ENCODE measurements around the gene ADAMTS4. TPM values are rescaled to one million over a fixed set of nuclear protein-coding genes. Genes with fewer than 3 reads are reported as not detected.

Gene ADAMTS4
- total and polyA plus RNA-seq, 9 of the 15 experiments (the other 6 are each of a cell fraction or from before 2014, with no cell fraction given), result 0.07 to 3.7 (median 0.41) TPM

DNA sequence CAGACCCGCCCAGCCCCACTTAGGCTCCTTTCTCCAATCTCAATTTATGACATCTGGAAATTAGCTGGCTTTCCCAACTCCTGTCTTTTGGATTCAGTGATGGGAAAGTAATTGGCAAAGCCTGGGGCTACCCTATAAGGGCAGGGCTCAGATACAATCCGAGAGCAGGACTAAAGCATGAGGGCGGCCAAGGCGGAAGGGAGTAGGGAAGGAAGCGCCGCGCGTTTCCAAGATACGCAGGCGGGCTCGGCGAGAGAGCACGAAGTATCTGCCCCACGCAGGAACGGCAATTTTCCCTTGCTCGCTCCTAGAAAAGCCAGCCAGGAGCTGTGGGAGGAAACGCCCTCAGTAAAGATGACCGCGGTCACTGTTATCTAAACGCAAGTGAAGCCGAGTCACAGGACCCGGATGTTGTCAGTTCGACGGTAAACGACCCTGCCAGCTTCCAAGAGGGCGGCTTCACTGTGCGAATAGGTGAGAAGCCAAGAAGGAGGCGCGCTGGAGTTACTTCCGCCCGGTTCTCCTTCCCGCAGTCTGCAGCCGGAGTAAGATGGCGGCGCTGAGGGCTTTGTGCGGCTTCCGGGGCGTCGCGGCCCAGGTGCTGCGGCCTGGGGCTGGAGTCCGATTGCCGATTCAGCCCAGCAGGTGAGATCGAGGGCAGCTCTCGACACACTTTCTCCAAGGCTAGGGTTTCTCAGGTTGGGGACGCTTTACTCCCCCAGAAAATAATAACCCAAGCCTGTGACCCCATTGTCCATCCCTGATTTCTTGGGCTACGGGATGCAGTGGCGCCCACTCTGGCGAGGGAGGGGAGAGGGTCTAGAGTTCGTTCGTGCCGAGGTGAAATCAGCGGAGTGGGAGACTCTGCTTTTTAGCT lies 3.2 kb upstream of the ADAMTS4 start, which contains the start of gene NDUFS2 (continued):
- TF ChIP-seq SP1 (CRISPR knock-in tag; IDR thresholded peaks at IDR 0.05) (peak; percentile 65), TARDBP (IDR thresholded peaks at IDR 0.05) (peak; percentile 23; the same call in 1 of the 2 replicates), ZNF24 (IDR thresholded peaks at IDR 0.05) (peak; percentile 19; the same call in 1 of the 2 replicates), SETDB1 (IDR thresholded peaks at IDR 0.05; ENCODE audit: low read length) (peak; percentile 56), ZNF431 (CRISPR knock-in tag; IDR thresholded peaks at IDR 0.05) (no peak), ZNF232 (CRISPR knock-in tag; IDR thresholded peaks at IDR 0.05) (no peak), TCF7 (IDR thresholded peaks at IDR 0.05; ENCODE audit: borderline replicate concordance) (0 out of 2 replicates have a peak, but pooled peaks have one; percentile 26), TAF9B (IDR thresholded peaks at IDR 0.05; ENCODE audit: partially characterized antibody) (peak; percentile 98), ZNF134 (CRISPR knock-in tag; conservative IDR thresholded peaks at IDR 0.05) (peak; percentile 45; the same call in 1 of the 2 replicates), EP300 (IDR thresholded peaks at IDR 0.05; ENCODE audit: low read length) (no peak)
- TF ChIP-seq, protein P1, sequence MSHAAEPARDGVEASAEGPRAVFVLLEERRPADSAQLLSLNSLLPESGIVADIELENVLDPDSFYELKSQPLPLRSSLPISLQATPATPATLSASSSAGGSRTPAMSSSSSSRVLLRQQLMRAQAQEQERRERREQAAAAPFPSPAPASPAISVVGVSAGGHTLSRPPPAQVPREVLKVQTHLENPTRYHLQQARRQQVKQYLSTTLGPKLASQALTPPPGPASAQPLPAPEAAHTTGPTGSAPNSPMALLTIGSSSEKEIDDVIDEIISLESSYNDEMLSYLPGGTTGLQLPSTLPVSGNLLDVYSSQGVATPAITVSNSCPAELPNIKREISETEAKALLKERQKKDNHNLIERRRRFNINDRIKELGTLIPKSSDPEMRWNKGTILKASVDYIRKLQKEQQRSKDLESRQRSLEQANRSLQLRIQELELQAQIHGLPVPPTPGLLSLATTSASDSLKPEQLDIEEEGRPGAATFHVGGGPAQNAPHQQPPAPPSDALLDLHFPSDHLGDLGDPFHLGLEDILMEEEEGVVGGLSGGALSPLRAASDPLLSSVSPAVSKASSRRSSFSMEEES (CRISPR knock-in tag; IDR thresholded peaks at IDR 0.05), result no peak
- TF ChIP-seq, protein P2, sequence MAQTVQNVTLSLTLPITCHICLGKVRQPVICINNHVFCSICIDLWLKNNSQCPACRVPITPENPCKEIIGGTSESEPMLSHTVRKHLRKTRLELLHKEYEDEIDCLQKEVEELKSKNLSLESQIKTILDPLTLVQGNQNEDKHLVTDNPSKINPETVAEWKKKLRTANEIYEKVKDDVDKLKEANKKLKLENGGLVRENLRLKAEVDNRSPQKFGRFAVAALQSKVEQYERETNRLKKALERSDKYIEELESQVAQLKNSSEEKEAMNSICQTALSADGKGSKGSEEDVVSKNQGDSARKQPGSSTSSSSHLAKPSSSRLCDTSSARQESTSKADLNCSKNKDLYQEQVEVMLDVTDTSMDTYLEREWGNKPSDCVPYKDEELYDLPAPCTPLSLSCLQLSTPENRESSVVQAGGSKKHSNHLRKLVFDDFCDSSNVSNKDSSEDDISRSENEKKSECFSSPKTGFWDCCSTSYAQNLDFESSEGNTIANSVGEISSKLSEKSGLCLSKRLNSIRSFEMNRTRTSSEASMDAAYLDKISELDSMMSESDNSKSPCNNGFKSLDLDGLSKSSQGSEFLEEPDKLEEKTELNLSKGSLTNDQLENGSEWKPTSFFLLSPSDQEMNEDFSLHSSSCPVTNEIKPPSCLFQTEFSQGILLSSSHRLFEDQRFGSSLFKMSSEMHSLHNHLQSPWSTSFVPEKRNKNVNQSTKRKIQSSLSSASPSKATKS (CRISPR knock-in tag; IDR thresholded peaks at IDR 0.05), result no peak
- TF ChIP-seq, protein P3, sequence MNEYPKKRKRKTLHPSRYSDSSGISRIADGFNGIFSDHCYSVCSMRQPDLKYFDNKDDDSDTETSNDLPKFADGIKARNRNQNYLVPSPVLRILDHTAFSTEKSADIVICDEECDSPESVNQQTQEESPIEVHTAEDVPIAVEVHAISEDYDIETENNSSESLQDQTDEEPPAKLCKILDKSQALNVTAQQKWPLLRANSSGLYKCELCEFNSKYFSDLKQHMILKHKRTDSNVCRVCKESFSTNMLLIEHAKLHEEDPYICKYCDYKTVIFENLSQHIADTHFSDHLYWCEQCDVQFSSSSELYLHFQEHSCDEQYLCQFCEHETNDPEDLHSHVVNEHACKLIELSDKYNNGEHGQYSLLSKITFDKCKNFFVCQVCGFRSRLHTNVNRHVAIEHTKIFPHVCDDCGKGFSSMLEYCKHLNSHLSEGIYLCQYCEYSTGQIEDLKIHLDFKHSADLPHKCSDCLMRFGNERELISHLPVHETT (CRISPR knock-in tag; conservative IDR thresholded peaks at IDR 0.05 in 1 of 2, IDR thresholded peaks at IDR 0.05 in 1 of 2), result peak in 1 of 2 experiments; percentile 78; a peak in 2 of 4 replicates
